Panc1 (cell line): ENCODE results near the gene VAMP8.

Source experiments
- CTCF ChIP-seq: fragments of 450-650 bp; IDR thresholded peaks from 2 replicates; pipeline ENCODE4 v1.5.1; 2017; ENCODE audit warnings: mild to moderate bottlenecking
- POLR2AphosphoS5 ChIP-seq: IDR thresholded peaks from 2 replicates; pipeline ENCODE4 v1.6.1; 2012; ENCODE audit warnings: mild to moderate bottlenecking, low read depth, low read length, moderate library complexity
- REST ChIP-seq, 2 experiments: IDR thresholded peaks; 2 replicates each; pipeline ENCODE4 v1.6.1; 2011 to 2012; ENCODE audit warnings: low read depth in 2 of 2, control low read depth in 1 of 2, low read length in 1 of 2, mild to moderate bottlenecking in 1 of 2, moderate library complexity in 1 of 2; ENCODE audit not compliant: insufficient read depth in 1 of 2
- SIN3A ChIP-seq: IDR thresholded peaks from 2 replicates; pipeline ENCODE4 v1.6.1; 2012; ENCODE audit warnings: low read depth, mild to moderate bottlenecking, low read length, moderate library complexity, borderline replicate concordance; ENCODE audit not compliant: insufficient read depth

- TF ChIP-seq CTCF = no peak
- TF ChIP-seq REST (IDR thresholded peaks at IDR 0.05; ENCODE audit: insufficient read depth in 1 of 2, low read depth in 2 of 2, low read length in 1 of 2) = no peak
- TF ChIP-seq POLR2AphosphoS5 = no peak
- TF ChIP-seq SIN3A = no peak
Measured at GRCh38 chr2:85589181-85589580, 11.8 kb downstream of the VAMP8 start.
